Upper lobe of left lung (tissue), 4 donors: ENCODE data around the gene ADPRS.

Source experiments
- POLR2A ChIP-seq, 4 donors: fragments of 450-650 bp; IDR thresholded peaks; one replicate each; pipeline ENCODE4 v1.5.1; 2016 to 2017; ENCODE audit warnings: antibody characterized with exemption in 4 of 4, mild to moderate bottlenecking in 2 of 4
- POLR2AphosphoS5 ChIP-seq, 2 donors: sonication (generic); formaldehyde crosslinking; IDR thresholded peaks; one replicate each; pipeline ENCODE4 v1.5.1; 2017; ENCODE audit warnings: antibody characterized with exemption in 2 of 2
- TF ChIP-seq, protein P1 (sequence below), 6 experiments: fragments of 450-650 bp in 4 of 6; fragments of 200-600 bp in 2 of 6; sonication (generic) in 2 of 6; IDR thresholded peaks; one replicate each; pipeline ENCODE4 v1.5.1; 2016 to 2019; ENCODE audit warnings: antibody characterized with exemption in 6 of 6

DNA sequence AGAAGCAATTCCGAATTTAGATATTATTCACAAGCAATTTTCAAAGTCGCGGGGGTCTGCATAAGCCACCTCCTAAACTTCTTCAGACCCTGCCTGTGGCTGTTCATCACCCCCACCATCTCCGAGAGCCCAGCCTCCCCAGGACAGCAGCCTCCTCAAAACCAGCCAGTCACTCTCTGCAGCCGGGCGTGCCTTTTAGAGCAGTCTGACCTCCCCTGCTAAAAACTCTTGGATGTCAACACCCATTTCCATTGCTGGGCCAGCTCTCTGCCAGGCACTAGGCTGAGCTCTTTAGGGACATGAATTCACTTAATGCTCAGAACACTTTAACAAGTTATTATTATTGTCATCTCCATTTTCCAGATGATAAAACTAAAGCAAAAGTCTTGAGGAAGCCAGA, 11.7 kb downstream of the ADPRS start:
- TF ChIP-seq, protein P1, sequence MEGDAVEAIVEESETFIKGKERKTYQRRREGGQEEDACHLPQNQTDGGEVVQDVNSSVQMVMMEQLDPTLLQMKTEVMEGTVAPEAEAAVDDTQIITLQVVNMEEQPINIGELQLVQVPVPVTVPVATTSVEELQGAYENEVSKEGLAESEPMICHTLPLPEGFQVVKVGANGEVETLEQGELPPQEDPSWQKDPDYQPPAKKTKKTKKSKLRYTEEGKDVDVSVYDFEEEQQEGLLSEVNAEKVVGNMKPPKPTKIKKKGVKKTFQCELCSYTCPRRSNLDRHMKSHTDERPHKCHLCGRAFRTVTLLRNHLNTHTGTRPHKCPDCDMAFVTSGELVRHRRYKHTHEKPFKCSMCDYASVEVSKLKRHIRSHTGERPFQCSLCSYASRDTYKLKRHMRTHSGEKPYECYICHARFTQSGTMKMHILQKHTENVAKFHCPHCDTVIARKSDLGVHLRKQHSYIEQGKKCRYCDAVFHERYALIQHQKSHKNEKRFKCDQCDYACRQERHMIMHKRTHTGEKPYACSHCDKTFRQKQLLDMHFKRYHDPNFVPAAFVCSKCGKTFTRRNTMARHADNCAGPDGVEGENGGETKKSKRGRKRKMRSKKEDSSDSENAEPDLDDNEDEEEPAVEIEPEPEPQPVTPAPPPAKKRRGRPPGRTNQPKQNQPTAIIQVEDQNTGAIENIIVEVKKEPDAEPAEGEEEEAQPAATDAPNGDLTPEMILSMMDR (IDR thresholded peaks at IDR 0.05): no peak
- TF ChIP-seq POLR2AphosphoS5 (IDR thresholded peaks at IDR 0.05) (no peak), POLR2A (IDR thresholded peaks at IDR 0.05) (no peak)
